Measurements from ENCODE around the gene CMTM6.

The CMTM6 gene

GRCh38 chr3:32450426-32450825 lies 52.2 kb downstream of the CMTM6 start:
- Histone ChIP-seq H3K27me3 (ENCODE audit: insufficient read depth, low read length, poor library complexity, severe bottlenecking) (no peaks in the 10 kb centered on the region), H3K79me2 (ENCODE audit: insufficient read depth, low read length) (no peaks in the 10 kb centered on the region), H3K9me3 (ENCODE audit: insufficient read depth, low read depth, low read length) (no peaks in the 10 kb centered on the region), H3F3A (ENCODE audit: low read depth) (no peaks in the 10 kb centered on the region), H4K20me1 (ENCODE audit: insufficient read depth, low read length, poor library complexity, severe bottlenecking) (no peaks in the 10 kb centered on the region), H2AFZ (ENCODE audit: low read length) (no peak overlapping the region), H3K4me3 (ENCODE audit: low read length, poor library complexity, severe bottlenecking) (no peak overlapping the region), H3K4me2 (ENCODE audit: low read depth, low read length, poor library complexity, severe bottlenecking) (no peak overlapping the region), H3K36me3 (ENCODE audit: insufficient read depth, low read length) (peaks cover 30% of the 10 kb centered on the region; the same call in 1 of the 2 replicates), H3K4me1 (ENCODE audit: insufficient read depth, low read length, poor library complexity, severe bottlenecking) (no peaks in the 10 kb centered on the region), H3K9ac (ENCODE audit: low read depth, low read length, poor library complexity, severe bottlenecking) (no peak overlapping the region), H3K9me2 (replicated peaks; ENCODE audit: low read depth, low read length) (no peaks in the 10 kb centered on the region)
- no peak for TF ChIP-seq EZH2phosphoT487 (IDR thresholded peaks at IDR 0.05; ENCODE audit: borderline replicate concordance)
- no peak for TF ChIP-seq CTCF (conservative IDR thresholded peaks at IDR 0.05; ENCODE audit: low read length)

- no peak overlapping the region for H2AFZ ChIP-seq (ENCODE audit: low read length)
- TF ChIP-seq CTCF (conservative IDR thresholded peaks at IDR 0.05; ENCODE audit: low read length) = no peak
- no peak for TF ChIP-seq EZH2phosphoT487 (IDR thresholded peaks at IDR 0.05; ENCODE audit: borderline replicate concordance)
- H3K4me1 ChIP-seq (ENCODE audit: insufficient read depth, low read length, poor library complexity, severe bottlenecking) = no peaks in the 10 kb centered on the region
- H3K9me2 ChIP-seq (replicated peaks; ENCODE audit: low read depth, low read length) = no peaks in the 10 kb centered on the region
- no peak overlapping the region for H3K4me2 ChIP-seq (ENCODE audit: low read depth, low read length, poor library complexity, severe bottlenecking)
- no peaks in the 10 kb centered on the region for H4K20me1 ChIP-seq (ENCODE audit: insufficient read depth, low read length, poor library complexity, severe bottlenecking)
- H3K4me3 ChIP-seq (ENCODE audit: low read length, poor library complexity, severe bottlenecking) = no peak overlapping the region
- H3K9ac ChIP-seq (ENCODE audit: low read depth, low read length, poor library complexity, severe bottlenecking) = no peak overlapping the region
- no peaks in the 10 kb centered on the region for H3F3A ChIP-seq (ENCODE audit: low read depth)
- H3K27me3 ChIP-seq (ENCODE audit: insufficient read depth, low read length, poor library complexity, severe bottlenecking) = no peaks in the 10 kb centered on the region
- peaks cover 26% of the 10 kb centered on the region; the same call in 1 of the 2 replicates for H3K36me3 ChIP-seq (ENCODE audit: insufficient read depth, low read length)
- no peaks in the 10 kb centered on the region for H3K79me2 ChIP-seq (ENCODE audit: insufficient read depth, low read length)
- H3K9me3 ChIP-seq (ENCODE audit: insufficient read depth, low read depth, low read length) = no peaks in the 10 kb centered on the region
These were observed 53.0 kb downstream of the CMTM6 start for GRCh38 chr3:32449691-32450090.

- Histone ChIP-seq H3K4me3 (ENCODE audit: low read length, poor library complexity, severe bottlenecking) (no peak overlapping the region), H4K20me1 (ENCODE audit: insufficient read depth, low read length, poor library complexity, severe bottlenecking) (no peaks in the 10 kb centered on the region), H3K27me3 (ENCODE audit: insufficient read depth, low read length, poor library complexity, severe bottlenecking) (no peaks in the 10 kb centered on the region), H3K9me2 (replicated peaks; ENCODE audit: low read depth, low read length) (no peaks in the 10 kb centered on the region), H3K4me2 (ENCODE audit: low read depth, low read length, poor library complexity, severe bottlenecking) (no peak overlapping the region), H3F3A (ENCODE audit: low read depth) (no peaks in the 10 kb centered on the region), H3K4me1 (ENCODE audit: insufficient read depth, low read length, poor library complexity, severe bottlenecking) (no peaks in the 10 kb centered on the region), H2AFZ (ENCODE audit: low read length) (no peak overlapping the region), H3K9me3 (ENCODE audit: insufficient read depth, low read depth, low read length) (no peaks in the 10 kb centered on the region), H3K79me2 (ENCODE audit: insufficient read depth, low read length) (no peaks in the 10 kb centered on the region), H3K36me3 (ENCODE audit: insufficient read depth, low read length) (peaks cover 23% of the 10 kb centered on the region; the same call in 1 of the 2 replicates), H3K9ac (ENCODE audit: low read depth, low read length, poor library complexity, severe bottlenecking) (no peak overlapping the region)
- TF ChIP-seq EZH2phosphoT487 (IDR thresholded peaks at IDR 0.05; ENCODE audit: borderline replicate concordance) (no peak), CTCF (conservative IDR thresholded peaks at IDR 0.05; ENCODE audit: low read length) (no peak)
These were observed 53.8 kb downstream of the CMTM6 start for GRCh38 chr3:32448686-32449474.
